Activated effector memory CD4-positive, alpha-beta T cell treated with anti-CD3 and anti-CD28 coated beads, Interleukin-2, amount 50 U/mL, for 16 hours (primary cell): Measurements from ENCODE around the gene PPP1R18.
"Not testable (repeated sequence)": the region's sequence is repeated elsewhere in the genome, so short reads cannot be mapped to it uniquely, and the experiment has no call there.

Source experiments
- DNase-seq: peaks from one replicate; pipeline ENCODE4 v3.0.0-alpha.2; 2020

Gene PPP1R18, protein sequence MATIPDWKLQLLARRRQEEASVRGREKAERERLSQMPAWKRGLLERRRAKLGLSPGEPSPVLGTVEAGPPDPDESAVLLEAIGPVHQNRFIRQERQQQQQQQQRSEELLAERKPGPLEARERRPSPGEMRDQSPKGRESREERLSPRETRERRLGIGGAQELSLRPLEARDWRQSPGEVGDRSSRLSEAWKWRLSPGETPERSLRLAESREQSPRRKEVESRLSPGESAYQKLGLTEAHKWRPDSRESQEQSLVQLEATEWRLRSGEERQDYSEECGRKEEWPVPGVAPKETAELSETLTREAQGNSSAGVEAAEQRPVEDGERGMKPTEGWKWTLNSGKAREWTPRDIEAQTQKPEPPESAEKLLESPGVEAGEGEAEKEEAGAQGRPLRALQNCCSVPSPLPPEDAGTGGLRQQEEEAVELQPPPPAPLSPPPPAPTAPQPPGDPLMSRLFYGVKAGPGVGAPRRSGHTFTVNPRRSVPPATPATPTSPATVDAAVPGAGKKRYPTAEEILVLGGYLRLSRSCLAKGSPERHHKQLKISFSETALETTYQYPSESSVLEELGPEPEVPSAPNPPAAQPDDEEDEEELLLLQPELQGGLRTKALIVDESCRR

DNA sequence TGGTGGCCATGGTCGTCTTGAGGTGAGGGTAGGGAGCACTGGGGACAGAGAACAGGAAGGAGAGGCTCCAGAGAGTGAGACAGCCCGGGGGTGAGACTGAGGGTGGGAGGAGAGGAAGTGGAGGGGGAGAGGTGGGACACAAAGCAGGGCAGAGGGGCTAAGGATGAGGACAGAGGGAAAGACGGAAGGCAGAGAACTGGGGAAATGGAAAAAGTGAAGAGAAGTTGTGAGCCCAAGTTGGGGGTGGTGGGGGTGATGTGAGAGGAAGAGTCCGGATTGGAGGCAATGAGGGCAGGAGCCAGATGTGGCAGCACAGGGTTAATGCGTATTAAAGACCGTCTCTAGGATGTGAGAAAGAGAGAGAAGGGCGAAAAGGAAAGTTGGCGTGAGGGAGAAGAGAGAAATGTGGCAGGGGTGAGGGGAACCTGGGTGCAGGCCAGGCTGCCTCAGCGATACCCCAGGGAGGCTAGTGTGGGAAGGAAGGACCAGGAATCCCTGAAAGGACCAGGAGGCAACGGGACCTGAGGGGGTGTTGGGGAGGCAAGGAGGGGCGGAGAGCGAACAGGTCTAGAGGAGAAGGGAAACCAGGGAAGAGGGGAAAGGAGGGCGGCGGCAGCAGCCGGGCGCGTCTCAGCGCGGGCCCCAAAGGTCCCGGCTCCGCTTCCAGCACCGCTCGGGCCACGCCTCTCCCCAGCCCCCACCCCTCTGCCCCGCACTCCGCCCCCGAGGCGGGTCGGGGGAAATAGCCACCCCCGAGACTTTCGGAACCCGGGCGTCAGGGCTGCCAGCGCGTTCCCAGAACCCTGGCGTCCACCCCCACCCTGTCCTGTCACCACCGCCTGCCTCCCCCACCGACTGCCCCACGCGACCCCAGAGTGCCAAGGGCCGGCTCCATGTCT is at the start of gene PPP1R18:
TSS of gene PPP1R18 (minus strand) at position 637 of the 899 bp plus-strand sequence. CDS start at position 10, 627 bp downstream.
- peak; percentile 96 for DNase-seq

DNA sequence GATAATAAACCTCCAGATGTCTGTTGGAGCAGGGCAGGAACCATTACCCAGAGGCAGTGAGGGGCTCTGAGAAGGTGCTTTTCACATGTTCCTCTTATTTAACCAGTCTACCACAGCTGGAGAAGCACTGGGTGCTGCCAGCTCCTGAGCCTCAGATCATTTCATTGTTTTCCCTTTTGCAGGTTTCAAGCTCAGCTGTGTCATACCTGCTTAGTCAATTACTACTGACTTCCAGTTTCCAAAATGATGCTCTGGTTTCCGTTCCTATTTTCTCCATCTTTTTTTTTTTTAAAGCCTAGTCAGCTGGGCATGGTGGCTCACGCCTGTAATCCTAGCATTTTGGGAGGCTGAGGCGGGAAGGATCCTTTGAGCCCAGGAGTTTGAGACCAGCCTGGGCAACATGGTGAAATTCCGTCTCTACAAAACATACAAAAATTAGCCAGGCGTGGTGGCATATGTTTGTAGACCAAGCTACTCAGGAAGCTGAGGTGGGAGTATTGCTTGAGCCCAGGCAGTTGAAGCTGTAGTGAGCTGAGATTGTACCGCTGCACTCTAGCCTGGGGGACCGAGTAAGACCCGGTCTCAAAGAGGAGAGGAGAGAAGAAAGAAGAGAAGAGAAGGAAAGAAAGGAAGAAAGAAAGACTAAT is 49.3 kb upstream of the PPP1R18 start:
- no peak for DNase-seq

DNA sequence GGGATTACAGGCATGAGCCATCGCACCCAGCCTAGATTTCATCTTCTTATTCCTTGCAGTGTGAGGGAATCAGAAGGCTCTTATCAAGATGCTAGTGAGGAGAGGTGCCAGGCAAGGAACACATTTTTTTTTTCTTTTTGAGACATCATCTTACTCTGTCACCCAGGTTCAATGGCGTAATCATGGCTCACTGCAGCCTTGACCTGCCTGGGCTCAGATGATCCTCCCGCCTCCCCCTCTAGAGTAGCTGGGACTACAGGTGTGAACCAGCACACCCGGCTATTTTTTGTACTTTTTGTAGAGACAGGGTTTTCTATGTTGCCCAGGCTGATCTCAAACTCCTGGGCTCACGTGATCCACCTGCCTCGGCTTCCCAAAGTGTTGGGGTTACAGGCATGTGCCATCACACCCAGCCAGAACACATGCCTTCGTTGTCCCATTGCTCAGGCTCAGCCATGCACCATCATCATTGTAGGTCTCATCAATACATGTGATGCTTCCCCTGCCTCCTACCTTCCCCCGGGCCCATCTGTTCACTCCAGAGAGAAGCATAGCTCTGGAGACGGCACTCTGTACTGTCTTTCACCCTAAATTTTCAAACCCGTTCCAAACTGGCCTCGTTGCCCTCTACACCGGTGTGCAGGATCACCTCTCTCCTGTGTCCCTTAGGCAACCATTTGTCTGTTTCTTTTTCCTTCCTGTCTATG is 45.9 kb upstream of the PPP1R18 start:
- no peak for DNase-seq

DNA sequence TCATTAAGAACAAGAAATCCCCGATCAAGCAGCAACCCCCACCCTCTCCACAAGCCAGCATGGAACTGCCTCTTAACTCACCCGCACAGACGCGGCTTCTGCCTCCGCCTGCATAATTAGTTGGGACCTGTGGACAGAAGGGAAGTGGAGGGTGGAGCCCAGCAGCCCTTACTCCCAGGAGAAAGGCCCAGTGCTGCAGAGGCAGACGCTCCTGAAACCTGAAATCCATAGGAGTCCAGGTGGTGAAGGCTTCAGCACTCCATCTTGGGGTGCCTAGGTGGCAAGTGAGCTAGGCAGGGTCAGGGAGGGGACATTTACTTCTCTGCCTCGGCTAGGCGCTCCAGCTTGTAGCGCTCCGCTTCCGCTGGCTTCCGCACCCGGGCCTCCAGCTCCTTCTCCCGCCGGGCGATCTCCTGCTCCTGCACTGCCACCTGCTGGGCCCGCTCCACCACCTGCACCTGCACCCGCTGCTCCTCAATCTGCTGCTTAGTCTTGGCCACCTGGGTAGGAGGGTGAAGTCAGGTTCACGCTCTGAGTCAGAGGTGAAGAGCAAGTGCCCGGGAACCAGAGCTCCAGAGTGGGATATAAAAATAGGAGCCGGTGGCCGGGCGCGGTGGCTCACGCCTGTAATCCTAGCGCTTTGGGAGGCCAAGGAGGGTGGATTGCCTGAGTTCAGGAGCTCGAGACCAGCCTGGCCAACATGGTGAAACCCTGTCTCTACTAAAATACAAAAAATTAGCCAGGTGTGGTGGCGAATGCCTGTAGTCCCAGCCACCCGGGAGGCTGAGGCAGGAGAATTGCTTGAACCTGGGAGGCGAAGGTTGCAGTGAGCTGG is 44.4 kb upstream of the PPP1R18 start:
- DNase-seq, result peak; percentile 95

DNA sequence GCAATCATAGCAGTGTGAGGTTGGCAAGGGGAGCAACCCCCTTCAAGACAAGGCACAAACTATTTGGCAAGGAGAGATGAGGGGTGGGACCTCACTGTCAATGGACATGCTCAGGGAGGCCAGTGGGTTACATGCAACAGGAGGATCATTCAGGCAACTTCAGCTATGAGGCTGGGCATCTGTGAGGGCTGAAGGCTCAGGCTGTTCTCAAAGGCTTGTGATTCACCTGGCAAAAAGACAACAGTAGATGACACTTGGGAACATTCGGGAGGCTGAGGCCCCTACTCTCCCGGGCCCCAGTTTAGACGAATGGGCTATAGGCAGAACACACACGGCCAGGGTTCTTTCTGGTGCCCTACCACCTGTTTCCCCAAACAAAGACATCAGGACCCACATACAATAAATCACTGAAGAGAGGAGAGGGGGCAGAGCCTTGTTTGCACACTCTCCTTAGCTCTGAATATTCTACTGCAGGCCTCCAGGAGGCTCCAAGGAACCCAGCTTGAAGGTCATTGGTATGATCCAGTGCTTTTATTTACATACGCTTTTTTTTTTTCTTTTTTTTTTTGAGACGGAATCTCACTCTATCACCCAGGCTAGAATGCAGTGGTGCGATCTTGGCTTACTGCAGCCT is 41.6 kb upstream of the PPP1R18 start:
- DNase-seq, result no peak

DNA sequence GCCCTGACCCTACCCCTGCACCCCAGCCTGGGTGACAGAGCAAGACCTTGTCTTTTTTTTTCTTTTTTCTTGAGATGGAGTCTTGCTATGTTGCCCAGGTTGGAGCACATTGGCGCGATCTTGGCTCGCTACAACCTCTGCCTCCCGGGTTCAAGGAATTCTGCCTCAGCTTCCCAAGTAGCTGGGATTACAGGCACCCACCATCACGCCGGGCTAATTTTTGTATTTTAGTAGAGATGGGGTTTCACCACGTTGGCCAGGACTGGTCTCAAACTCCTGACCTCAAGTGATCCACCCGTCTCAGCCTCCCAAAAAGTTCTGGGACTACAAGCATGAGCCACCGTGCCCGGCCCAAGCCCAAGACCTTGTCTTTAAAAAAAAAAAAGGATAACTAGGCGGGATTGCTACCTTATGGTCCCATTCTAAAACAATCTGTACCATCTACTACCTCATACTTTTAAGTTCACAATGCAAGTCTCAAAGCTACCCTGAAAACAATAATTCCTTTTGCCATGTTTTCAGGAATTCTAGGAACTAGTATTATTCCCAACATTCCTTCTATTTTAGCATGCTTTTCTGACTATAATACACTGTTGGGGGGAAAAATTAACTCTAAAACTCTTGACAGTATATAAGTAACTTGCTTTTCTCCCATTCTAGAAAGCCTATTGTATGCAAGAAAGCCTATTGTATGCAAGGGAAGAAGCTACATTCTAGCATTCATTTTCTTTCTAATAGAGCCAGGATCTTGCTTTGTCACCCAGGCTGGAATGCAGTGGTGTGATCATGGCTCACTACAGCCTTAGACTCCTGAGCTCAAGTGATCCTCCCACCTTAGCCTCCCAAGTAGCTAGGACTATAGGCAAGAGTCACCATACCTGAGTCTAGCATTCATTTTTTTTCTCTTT is 40.3 kb upstream of the PPP1R18 start:
- DNase-seq, result no peak

DNA sequence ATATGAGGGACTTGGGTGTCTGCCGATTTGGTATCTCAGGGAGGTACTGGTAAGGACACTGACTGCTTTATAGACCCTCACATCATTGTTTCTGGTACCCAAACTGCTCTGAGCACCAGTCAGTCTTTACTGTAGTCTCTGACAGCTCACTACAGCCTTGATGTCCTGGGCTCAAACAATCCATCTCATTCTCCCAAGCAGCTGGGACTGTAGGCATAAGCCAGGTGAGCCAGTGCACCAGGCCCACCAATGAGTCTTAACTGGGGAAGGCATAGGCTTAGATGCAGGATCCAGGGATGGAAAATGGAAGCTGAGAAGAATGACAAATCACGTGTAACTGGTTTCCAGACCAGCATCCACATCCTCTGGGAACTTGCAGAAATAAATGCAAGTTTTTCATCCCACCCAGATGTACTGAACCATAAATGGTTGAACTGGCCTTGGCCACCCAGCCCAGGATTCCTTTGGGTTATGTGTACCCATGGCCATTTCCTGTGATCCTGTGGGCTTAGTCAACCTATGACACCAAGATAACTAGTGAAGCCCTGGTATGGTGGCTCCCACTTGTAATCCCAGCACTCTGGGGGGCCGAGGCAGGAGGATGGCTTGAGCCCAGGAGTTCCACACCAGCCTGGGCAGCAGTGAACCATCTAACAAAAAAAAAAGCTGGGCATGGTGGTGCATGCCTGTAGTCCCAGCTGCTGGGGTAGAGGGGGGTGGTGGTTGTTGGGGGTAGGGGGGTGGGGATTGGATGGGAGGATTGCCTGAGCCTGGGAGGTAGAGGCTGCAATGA is 39.5 kb upstream of the PPP1R18 start:
- no peak for DNase-seq

DNA sequence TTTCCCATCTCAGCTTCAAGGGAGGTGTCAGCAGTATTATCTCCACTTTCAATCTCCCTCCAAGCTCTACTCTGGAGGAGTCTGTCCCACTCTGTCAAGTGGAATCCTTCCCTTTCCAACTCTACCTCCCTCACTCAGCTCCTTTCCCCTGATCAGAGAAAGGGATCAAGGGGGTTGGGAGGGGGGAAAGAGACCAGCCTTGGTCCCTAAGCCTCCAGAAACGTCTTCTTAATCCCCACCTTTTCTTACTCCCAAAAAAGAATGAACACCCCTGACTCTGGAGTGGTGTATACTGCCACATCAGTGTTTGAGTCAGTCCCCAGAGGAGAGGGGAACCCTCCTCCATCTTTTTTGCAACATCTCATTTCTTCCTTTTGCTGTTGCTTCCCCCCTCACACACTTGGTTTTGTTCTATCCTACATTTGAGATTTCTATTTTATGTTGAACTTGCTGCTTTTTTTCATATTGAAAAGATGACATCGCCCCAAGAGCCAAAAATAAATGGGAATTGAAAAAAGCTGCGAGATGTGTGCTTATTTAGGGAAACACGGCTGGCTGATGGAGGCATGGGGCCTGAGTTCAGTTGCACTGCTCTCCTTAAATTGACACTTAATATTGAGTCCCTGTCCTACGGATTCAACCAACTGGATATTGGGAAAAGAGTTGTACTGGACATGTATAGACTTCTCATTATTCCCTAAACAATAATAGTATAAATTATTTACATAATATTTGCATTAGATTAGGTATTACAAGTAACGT is 38.6 kb upstream of the PPP1R18 start:
- no peak for DNase-seq

DNA sequence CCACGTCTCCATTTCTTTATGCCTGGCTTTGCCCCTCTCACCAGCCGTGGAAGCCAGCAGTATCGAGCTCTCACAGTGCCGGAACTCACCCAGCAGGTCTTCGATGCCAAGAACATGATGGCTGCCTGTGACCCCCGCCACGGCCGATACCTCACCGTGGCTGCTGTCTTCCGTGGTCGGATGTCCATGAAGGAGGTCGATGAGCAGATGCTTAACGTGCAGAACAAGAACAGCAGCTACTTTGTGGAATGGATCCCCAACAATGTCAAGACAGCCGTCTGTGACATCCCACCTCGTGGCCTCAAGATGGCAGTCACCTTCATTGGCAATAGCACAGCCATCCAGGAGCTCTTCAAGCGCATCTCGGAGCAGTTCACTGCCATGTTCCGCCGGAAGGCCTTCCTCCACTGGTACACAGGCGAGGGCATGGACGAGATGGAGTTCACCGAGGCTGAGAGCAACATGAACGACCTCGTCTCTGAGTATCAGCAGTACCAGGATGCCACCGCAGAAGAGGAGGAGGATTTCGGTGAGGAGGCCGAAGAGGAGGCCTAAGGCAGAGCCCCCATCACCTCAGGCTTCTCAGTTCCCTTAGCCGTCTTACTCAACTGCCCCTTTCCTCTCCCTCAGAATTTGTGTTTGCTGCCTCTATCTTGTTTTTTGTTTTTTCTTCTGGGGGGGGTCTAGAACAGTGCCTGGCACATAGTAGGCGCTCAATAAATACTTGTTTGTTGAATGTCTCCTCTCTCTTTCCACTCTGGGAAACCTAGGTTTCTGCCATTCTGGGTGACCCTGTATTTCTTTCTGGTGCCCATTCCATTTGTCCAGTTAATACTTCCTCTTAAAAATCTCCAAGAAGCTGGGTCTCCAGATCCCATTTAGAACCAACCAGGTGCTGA is 37.6 kb upstream of the PPP1R18 start:
- not testable (repeated sequence) for DNase-seq

DNA sequence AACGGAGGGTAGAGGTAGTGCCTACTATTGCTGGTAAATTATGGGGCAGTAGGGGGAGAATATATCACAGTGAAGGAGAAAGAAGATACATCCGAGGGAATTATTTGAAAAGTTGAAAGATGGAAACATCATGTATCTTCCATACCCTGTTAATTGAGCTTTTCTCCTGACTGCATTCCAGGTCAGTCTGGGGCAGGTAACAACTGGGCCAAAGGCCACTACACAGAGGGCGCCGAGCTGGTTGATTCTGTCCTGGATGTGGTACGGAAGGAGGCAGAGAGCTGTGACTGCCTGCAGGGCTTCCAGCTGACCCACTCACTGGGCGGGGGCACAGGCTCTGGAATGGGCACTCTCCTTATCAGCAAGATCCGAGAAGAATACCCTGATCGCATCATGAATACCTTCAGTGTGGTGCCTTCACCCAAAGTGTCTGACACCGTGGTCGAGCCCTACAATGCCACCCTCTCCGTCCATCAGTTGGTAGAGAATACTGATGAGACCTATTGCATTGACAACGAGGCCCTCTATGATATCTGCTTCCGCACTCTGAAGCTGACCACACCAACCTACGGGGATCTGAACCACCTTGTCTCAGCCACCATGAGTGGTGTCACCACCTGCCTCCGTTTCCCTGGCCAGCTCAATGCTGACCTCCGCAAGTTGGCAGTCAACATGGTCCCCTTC is 36.9 kb upstream of the PPP1R18 start:
- not testable (repeated sequence) for DNase-seq

DNA sequence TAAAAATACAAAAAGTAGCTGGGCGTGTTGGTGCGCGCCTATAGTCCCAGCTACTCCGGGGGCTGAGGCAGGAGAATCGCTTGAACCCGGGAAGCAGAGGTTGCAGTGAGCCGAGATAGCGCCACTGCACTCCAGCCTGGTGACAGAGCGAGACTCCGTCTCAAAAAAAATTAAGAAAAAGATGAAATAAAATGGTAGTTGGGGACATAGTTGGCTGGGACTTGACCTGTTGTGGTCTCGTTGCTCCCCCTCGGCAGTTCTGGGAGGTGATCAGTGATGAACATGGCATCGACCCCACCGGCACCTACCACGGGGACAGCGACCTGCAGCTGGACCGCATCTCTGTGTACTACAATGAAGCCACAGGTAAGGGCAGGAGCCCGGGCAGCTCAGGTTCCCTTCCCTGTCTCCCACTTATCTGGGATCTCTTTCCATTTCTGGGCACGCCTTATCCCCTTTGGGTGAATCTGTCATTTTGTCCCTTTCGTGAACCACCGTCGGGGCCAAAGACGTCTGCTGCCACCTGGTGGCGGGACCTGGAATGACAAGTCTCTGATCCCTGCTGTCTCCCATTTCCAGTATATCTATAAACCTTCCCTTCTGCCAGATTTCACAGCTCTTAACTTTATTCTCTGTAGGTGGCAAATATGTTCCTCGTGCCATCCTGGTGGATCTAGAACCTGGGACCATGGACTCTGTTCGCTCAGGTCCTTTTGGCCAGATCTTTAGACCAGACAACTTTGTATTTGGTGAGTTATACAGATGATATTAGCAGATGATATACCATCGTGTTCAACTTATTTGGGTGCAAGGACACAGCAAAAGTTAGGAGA is 36.1 kb upstream of the PPP1R18 start:
- peak; percentile 96 for DNase-seq

DNA sequence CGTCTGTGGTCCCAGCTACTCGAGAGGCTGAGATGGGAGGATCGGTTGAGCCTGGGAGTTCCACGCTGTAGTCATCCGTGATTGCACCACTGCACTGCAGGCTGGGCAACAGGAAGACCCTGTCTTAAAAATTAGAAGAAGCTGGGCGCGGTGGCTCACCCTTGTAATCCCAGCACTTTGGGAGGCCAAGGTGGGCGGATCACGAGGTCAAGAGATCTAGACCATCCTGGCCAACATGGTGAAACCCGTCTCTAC is 35.5 kb upstream of the PPP1R18 start:
- DNase-seq, result not testable (repeated sequence)

DNA sequence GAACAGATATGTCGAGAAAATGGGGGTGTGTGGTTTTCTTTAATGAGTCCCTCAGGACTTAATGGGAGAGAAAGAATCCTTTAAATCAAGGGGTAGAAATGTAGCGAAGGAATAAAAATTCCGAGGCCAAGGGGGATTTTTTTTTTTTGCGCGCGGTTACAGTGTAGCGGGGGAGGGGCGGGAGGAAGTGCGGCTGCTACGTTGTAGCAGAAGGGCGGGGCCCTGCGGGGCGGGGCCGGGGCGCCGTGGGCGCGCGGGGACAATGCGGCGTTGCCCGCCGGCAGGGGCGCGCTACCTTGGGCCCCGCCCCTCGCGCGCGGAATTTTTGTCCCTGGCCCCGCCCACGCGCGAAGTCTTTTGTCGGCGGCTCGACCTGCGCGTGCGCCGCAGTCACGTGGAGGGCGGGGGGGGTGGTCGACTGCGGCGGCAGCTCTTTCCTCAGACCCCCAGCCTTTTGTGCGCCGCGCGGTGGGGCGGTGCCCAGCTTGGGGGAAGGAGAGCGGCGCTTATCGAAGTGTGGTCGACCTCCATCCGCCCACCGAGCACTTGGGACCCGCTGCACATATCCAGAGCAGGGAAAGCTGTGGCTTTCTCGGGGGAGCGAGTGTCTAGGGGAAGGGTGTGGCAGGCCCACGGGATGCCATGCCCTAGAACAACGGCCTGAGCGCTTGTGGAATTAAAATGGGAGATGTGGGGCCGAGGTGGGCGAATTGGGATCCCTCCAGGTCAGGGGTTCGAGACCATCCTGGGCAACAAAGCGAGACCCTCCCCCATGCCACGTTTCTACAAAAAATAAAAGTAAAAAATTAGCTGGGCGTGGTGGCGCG is 35.0 kb upstream of the PPP1R18 start:
- DNase-seq, result peak; percentile 98

DNA sequence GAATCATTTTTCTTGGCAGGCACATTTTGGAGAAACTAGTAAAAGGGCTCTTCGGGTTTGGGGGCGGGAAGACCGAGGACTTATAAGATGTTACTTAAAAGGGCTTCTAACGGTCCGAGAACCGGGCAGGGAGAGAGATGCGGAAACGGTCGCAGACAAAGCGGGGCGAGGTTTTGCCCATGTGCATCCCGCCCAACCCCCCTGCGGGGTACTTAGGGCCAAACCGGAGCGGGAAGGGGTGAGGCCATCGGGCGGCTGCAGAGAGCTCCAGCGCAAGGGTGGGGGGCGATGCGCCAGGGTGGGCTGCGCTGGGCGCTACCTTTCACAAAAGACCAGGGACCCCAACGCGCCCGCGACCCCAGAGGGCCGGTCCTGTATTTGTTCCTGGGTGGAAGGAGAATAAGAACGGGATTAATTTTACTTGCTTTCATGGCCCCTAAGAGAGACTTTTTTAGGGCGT is 34.3 kb upstream of the PPP1R18 start:
- peak; percentile 88 for DNase-seq
